Endodermal cell (in vitro differentiated cells): ENCODE measurements around the gene MCF2L2. TPM values are rescaled to one million over a fixed set of nuclear protein-coding genes. Genes with fewer than 3 reads are reported as not detected.
"Not testable (repeated sequence)": the region's sequence is repeated elsewhere in the genome, so short reads cannot be mapped to it uniquely, and the experiment has no call there.

Experiments
- DNase-seq: peaks from one replicate; pipeline ENCODE4 v3.0.0-alpha.2; 2017
- H3K27ac ChIP-seq: 2 replicates; pipeline ENCODE4 v1.5.1; 2013; ENCODE audit warnings: mild to moderate bottlenecking, low read depth, low read length, moderate library complexity
- H3K27me3 ChIP-seq: 2 replicates; pipeline ENCODE4 v1.6.1; 2013; ENCODE audit warnings: mild to moderate bottlenecking, low read length, moderate library complexity; ENCODE audit not compliant: insufficient read depth, control insufficient read depth, poor library complexity, severe bottlenecking
- H3K36me3 ChIP-seq: 2 replicates; pipeline ENCODE4 v1.7.0; 2013; ENCODE audit warnings: mild to moderate bottlenecking, low read length, moderate library complexity; ENCODE audit not compliant: control insufficient read depth, insufficient read depth
- H3K4me1 ChIP-seq: one replicate; pipeline ENCODE4 v1.7.0; 2013; ENCODE audit warnings: low read length; ENCODE audit not compliant: control insufficient read depth, insufficient read depth
- H3K4me3 ChIP-seq: 2 replicates; pipeline ENCODE4 v1.5.1; 2013; ENCODE audit warnings: mild to moderate bottlenecking, low read length, moderate library complexity
- H3K9ac ChIP-seq: 2 replicates; pipeline ENCODE4 v1.6.1; 2013; ENCODE audit warnings: mild to moderate bottlenecking, low read length, moderate library complexity; ENCODE audit not compliant: poor library complexity, severe bottlenecking; ENCODE audit errors: extremely low read depth
- H3K9me3 ChIP-seq: 2 replicates; pipeline ENCODE4 v1.6.1; 2013; ENCODE audit warnings: mild to moderate bottlenecking, low read length, moderate library complexity; ENCODE audit not compliant: control insufficient read depth
- H3K27ac Mint-ChIP-seq: 2 replicates; pipeline ENCODE4 v1.8.0; 2020; ENCODE audit warnings: mixed read lengths
- H3K27me3 Mint-ChIP-seq: 2 replicates; pipeline ENCODE4 v1.8.0; 2021; ENCODE audit warnings: mild to moderate bottlenecking, mixed read lengths; ENCODE audit not compliant: insufficient read depth
- H3K36me3 Mint-ChIP-seq: 2 replicates; pipeline ENCODE4 v1.8.0; 2020; ENCODE audit warnings: low read depth, mixed read lengths
- H3K4me1 Mint-ChIP-seq: 2 replicates; pipeline ENCODE4 v1.8.0; 2020; ENCODE audit warnings: mixed read lengths
- H3K4me3 Mint-ChIP-seq: 2 replicates; pipeline ENCODE4 v1.8.0; 2020; ENCODE audit warnings: mild to moderate bottlenecking, moderate library complexity, mixed read lengths
- H3K9me3 Mint-ChIP-seq: 2 replicates; pipeline ENCODE4 v1.8.0; 2020; ENCODE audit warnings: mild to moderate bottlenecking, mixed read lengths
- CTCF ChIP-seq: fragments of 200-600 bp; sonication (generic); conservative IDR thresholded peaks from 2 replicates; pipeline ENCODE4 v1.5.0; 2021; ENCODE audit warnings: antibody characterized with exemption, mild to moderate bottlenecking
- WGBS, 2 experiments: methylation state at CpG; one replicate each; pipeline versions ENCODE4 v1.1.5 to v1.1.7; 2013; ENCODE audit warnings: missing lambda C conversion rate in 2 of 2, mixed read lengths in 1 of 2; ENCODE audit not compliant: insufficient coverage in 1 of 2, insufficient read length in 1 of 2; 5-methylcytosine and 5-hydroxymethylcytosine counted together
- total RNA-seq, 2 donors: library from RNA; stranded (reverse); fragmentation: NEBNext Ultra II Directional in 1 of 2; extraction: Animal tissue kit (Norgen Biotek cat#: 25700) in 1 of 2; gene quantifications; 2 replicates in 1 of 2; 3 replicates in 1 of 2; pipeline ENCODE4 v1.2.1, GENCODE V29; 2021

MCF2L2 gene
- total RNA-seq, 2 donors from 2014 or later, result 72.6 to 86.5 TPM

- H3K9me3 ChIP-seq, result no peaks in the 10 kb centered on the region
- Mint-ChIP-seq H3K4me1 (peaks cover 10% of the 10 kb centered on the region), H3K36me3 (no peaks in the 10 kb centered on the region), H3K9me3 (no peaks in the 10 kb centered on the region), H3K4me3 (no peak overlapping the region), H3K27me3 (no peaks in the 10 kb centered on the region), H3K27ac (no peak overlapping the region)
- H3K4me3 ChIP-seq, result no peak overlapping the region
- no peak for TF ChIP-seq CTCF
- no peak overlapping the region for H3K9ac ChIP-seq
- 95% methylated on average over 1 of the region's 1 CpG; no CpG with 5 or more reads in 1 of the 2 experiments for WGBS, 2 experiments
- no peaks in the 10 kb centered on the region for H3K36me3 ChIP-seq
- H3K27ac ChIP-seq, result no peak overlapping the region
- H3K27me3 ChIP-seq, result no peaks in the 10 kb centered on the region
- H3K4me1 ChIP-seq, result no peaks in the 10 kb centered on the region
- no peak for DNase-seq
Measured at GRCh38 chr3:183468424-183468823, 40.0 kb upstream of the MCF2L2 start.

GRCh38 chr3:183466575-183466974 lies 38.2 kb upstream of the MCF2L2 start:
- no peaks in the 10 kb centered on the region for H3K9me3 ChIP-seq

GRCh38 chr3:183465710-183466109 lies 37.3 kb upstream of the MCF2L2 start:
- H3K27ac ChIP-seq, H3K27ac Mint-ChIP-seq, H3K9me3 Mint-ChIP-seq, H3K36me3 Mint-ChIP-seq, H3K4me3 ChIP-seq, H3K4me1 Mint-ChIP-seq, H3K9ac ChIP-seq, H3K27me3 Mint-ChIP-seq, H3K27me3 ChIP-seq, H3K4me3 Mint-ChIP-seq, H3K36me3 ChIP-seq, H3K4me1 ChIP-seq, DNase-seq, H3K9me3 ChIP-seq: not testable (repeated sequence)
- 89 to 93% methylated on average over 7 to 12 of the region's 13 CpGs for WGBS, 2 experiments

More at GRCh38 chr3:183466575-183466974, 38.2 kb upstream of the MCF2L2 start:
- TF ChIP-seq CTCF, result no peak
- H3K27me3 ChIP-seq, result no peaks in the 10 kb centered on the region
- H3K9me3 Mint-ChIP-seq, result no peaks in the 10 kb centered on the region
- no peak overlapping the region for H3K9ac ChIP-seq
- DNase-seq, result no peak
- no peak overlapping the region for H3K27ac Mint-ChIP-seq
- H3K4me1 ChIP-seq, result no peaks in the 10 kb centered on the region
- no peak overlapping the region for H3K4me3 ChIP-seq
- WGBS, 2 experiments, result 71 to 89% methylated on average over 1 to 3 of the region's 3 CpGs
- no peaks in the 10 kb centered on the region for H3K36me3 Mint-ChIP-seq
- H3K4me1 Mint-ChIP-seq, result peaks cover 10% of the 10 kb centered on the region
- no peaks in the 10 kb centered on the region for H3K27me3 Mint-ChIP-seq
- no peaks in the 10 kb centered on the region for H3K36me3 ChIP-seq
- H3K4me3 Mint-ChIP-seq, result no peak overlapping the region
- no peak overlapping the region for H3K27ac ChIP-seq

- Mint-ChIP-seq H3K27me3 (no peaks in the 10 kb centered on the region), H3K27ac (no peak overlapping the region), H3K4me3 (no peak overlapping the region), H3K36me3 (no peaks in the 10 kb centered on the region), H3K9me3 (peaks cover 3% of the 10 kb centered on the region), H3K4me1 (peaks cover 4% of the 10 kb centered on the region)
- Histone ChIP-seq H3K4me3 (no peak overlapping the region), H3K9me3 (peaks cover 12% of the 10 kb centered on the region), H3K27me3 (no peaks in the 10 kb centered on the region), H3K4me1 (no peaks in the 10 kb centered on the region), H3K36me3 (no peaks in the 10 kb centered on the region), H3K27ac (no peak overlapping the region), H3K9ac (no peak overlapping the region)
- no peak for DNase-seq
- WGBS, 2 experiments, result 97 to 100% methylated on average over 2 of the region's 2 CpGs
- TF ChIP-seq CTCF, result no peak
Measured at GRCh38 chr3:183464480-183464879, 36.1 kb upstream of the MCF2L2 start.
